AG04450 (cell line): ENCODE results near the gene OLFML3. TPM values are rescaled to one million over a fixed set of nuclear protein-coding genes. Genes with fewer than 3 reads are reported as not detected.

ENCODE experiments used
- CTCF ChIA-PET: fragments of 300-600, 350-600 bp; formaldehyde crosslinking; extraction: SDS; loops from one replicate; lab custom pipeline; 2022; ENCODE audit warnings: antibody characterized with exemption, inconsistent platforms; lab: Charles Lee
- POLR2A ChIA-PET: fragments of 350-600 bp; formaldehyde crosslinking; extraction: SDS; loops from one replicate; lab custom pipeline; 2021; ENCODE audit warnings: antibody characterized with exemption, inconsistent platforms; lab: Yijun Ruan, JAX
- DNase-seq: peaks from one replicate; pipeline ENCODE4 v3.0.0-alpha.2; 2011; ENCODE audit warnings: low read depth, low spot score
- H3K27ac ChIP-seq: one replicate; pipeline ENCODE4 v1.5.1; 2012; ENCODE audit warnings: low read depth, low read length, control low read depth
- H3K27me3 ChIP-seq: one replicate; pipeline ENCODE4 v1.6.0; 2012; ENCODE audit warnings: low read length; ENCODE audit not compliant: control insufficient read depth, insufficient read depth
- H3K4me3 ChIP-seq: 2 replicates; pipeline ENCODE4 v1.5.1; 2011; ENCODE audit warnings: mild to moderate bottlenecking, low read depth, low read length, control low read depth
- H3K9me3 ChIP-seq: 2 replicates; pipeline ENCODE4 v1.5.1; 2012; ENCODE audit warnings: low read length; ENCODE audit not compliant: control insufficient read depth, insufficient read depth
- polyA plus RNA-seq: library from polyadenylated mRNA; depleted of rRNA; stranded (reverse); fragments of >200 nt; gene quantifications from 2 replicates; pipeline ENCODE4 v1.2.3, GENCODE V29; 2011
- TF ChIP-seq, protein P1 (sequence below): IDR thresholded peaks from 2 replicates; pipeline ENCODE4 v1.5.1; 2011; ENCODE audit warnings: low read depth, low read length, control low read depth, inconsistent platforms

OLFML3 gene
- polyA plus RNA-seq, 1 experiment, result 90.3 TPM

DNA sequence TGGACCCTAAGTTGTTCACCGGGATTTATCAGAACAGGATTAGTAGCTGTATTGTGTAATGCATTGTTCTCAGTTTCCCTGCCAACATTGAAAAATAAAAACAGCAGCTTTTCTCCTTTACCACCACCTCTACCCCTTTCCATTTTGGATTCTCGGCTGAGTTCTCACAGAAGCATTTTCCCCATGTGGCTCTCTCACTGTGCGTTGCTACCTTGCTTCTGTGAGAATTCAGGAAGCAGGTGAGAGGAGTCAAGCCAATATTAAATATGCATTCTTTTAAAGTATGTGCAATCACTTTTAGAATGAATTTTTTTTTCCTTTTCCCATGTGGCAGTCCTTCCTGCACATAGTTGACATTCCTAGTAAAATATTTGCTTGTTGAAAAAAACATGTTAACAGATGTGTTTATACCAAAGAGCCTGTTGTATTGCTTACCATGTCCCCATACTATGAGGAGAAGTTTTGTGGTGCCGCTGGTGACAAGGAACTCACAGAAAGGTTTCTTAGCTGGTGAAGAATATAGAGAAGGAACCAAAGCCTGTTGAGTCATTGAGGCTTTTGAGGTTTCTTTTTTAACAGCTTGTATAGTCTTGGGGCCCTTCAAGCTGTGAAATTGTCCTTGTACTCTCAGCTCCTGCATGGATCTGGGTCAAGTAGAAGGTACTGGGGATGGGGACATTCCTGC, 3.9 kb upstream of the OLFML3 start:
- POLR2A ChIA-PET, result interaction anchor here (0.6 kb wide), 1 partner anchor 885 kb away, joined by 3 read pairs; no protein-coding TSS in a partner anchor
- Histone ChIP-seq H3K27me3 (no peaks in the 10 kb centered on the region), H3K4me3 (no peak overlapping the region), H3K27ac (no peak overlapping the region), H3K9me3 (no peaks in the 10 kb centered on the region)
- CTCF ChIA-PET, result interaction anchor here (0.5 to 7.1 kb wide), 7 partner anchors 11 to 1224 kb away, joined by 3 to 122 read pairs (median 7); no protein-coding TSS in a partner anchor
- TF ChIP-seq, protein P1, sequence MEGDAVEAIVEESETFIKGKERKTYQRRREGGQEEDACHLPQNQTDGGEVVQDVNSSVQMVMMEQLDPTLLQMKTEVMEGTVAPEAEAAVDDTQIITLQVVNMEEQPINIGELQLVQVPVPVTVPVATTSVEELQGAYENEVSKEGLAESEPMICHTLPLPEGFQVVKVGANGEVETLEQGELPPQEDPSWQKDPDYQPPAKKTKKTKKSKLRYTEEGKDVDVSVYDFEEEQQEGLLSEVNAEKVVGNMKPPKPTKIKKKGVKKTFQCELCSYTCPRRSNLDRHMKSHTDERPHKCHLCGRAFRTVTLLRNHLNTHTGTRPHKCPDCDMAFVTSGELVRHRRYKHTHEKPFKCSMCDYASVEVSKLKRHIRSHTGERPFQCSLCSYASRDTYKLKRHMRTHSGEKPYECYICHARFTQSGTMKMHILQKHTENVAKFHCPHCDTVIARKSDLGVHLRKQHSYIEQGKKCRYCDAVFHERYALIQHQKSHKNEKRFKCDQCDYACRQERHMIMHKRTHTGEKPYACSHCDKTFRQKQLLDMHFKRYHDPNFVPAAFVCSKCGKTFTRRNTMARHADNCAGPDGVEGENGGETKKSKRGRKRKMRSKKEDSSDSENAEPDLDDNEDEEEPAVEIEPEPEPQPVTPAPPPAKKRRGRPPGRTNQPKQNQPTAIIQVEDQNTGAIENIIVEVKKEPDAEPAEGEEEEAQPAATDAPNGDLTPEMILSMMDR, result no peak
- DNase-seq, result no peak

DNA sequence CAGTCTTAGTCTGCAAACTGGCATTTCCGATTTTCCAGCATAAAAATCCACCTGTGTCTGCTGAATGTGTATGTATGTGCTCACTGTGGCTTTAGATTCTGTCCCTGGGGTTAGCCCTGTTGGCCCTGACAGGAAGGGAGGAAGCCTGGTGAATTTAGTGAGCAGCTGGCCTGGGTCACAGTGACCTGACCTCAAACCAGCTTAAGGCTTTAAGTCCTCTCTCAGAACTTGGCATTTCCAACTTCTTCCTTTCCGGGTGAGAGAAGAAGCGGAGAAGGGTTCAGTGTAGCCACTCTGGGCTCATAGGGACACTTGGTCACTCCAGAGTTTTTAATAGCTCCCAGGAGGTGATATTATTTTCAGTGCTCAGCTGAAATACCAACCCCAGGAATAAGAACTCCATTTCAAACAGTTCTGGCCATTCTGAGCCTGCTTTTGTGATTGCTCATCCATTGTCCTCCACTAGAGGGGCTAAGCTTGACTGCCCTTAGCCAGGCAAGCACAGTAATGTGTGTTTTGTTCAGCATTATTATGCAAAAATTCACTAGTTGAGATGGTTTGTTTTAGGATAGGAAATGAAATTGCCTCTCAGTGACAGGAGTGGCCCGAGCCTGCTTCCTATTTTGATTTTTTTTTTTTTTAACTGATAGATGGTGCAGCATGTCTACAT, 2.5 kb upstream of the OLFML3 start:
- POLR2A ChIA-PET, result interaction anchor here (0.6 kb wide), 1 partner anchor 45 kb away, joined by 3 read pairs; no protein-coding TSS in a partner anchor

DNA sequence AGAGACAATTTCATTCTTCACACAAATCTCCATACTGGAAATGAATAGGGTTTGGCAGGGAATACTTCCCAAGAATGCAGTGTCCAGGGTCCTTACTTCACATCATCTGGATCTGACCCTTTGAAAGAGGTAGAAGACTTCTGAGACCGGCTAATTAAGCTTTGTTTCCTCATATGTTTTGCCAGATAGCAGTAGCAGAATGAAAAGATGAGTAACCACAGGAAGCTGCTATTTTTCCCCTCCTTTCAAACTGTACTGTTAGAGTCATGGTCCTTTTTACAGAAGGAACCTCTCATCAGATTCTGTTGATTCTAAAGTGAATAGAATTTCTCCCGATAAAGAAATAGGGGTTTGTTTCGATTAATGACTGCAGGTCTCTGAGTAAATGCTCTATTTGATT, 1.4 kb upstream of the OLFML3 start:
- ChIA-PET CTCF (interaction anchor here (0.6 to 7.1 kb wide), 30 partner anchors 13 to 837 kb away, joined by 3 to 122 read pairs (median 4); no protein-coding TSS in a partner anchor), POLR2A (no interaction called here)
- H3K4me3 ChIP-seq, result no peak overlapping the region
- H3K9me3 ChIP-seq, result no peaks in the 10 kb centered on the region
- H3K27me3 ChIP-seq, result no peaks in the 10 kb centered on the region
- TF ChIP-seq, protein P1, result no peak
- no peak overlapping the region for H3K27ac ChIP-seq
- no peak for DNase-seq

More for the DNA sequence above, 2.5 kb upstream of the OLFML3 start:
- no peak for DNase-seq
- TF ChIP-seq, protein P1, result peak; percentile 83
- CTCF ChIA-PET, result interaction anchor here (0.6 to 7.1 kb wide), 32 partner anchors 12 to 836 kb away, joined by 3 to 122 read pairs (median 4); partner anchors contain the start of gene SYT6
- H3K4me3 ChIP-seq, result no peak overlapping the region
- H3K27ac ChIP-seq, result peak overlapping the region; percentile 25
- no peaks in the 10 kb centered on the region for H3K27me3 ChIP-seq
- H3K9me3 ChIP-seq, result no peaks in the 10 kb centered on the region

DNA sequence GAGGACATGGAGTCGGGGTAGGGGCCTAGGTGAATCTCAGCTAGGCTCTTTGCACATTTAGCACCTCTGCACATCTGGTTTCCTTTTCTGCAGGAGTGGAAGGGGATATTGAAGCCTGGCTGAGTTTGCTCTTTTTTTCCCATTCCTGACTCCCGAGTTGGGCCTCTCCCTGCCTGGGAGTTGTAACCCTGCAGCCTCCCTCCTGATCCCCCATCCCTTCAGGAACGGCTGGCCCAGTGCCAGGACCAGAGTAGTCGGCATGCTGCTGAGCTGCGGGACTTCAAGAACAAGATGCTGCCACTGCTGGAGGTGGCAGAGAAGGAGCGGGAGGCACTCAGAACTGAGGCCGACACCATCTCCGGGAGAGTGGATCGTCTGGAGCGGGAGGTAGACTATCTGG, 836 bp downstream of the OLFML3 start:
- CTCF ChIA-PET, result interaction anchor here (0.7 to 7.1 kb wide), 7 partner anchors 29 to 780 kb away, joined by 3 to 122 read pairs (median 6); no protein-coding TSS in a partner anchor
- Histone ChIP-seq H3K4me3 (peak overlapping the region; percentile 70), H3K27ac (peak overlapping the region; percentile 99), H3K9me3 (no peaks in the 10 kb centered on the region), H3K27me3 (no peaks in the 10 kb centered on the region)
- DNase-seq, result no peak
- TF ChIP-seq, protein P1, result no peak
- POLR2A ChIA-PET, result no interaction called here
